PC-9 (cell line): ENCODE measurements around the gene CACNA2D1. TPM values are rescaled to one million over a fixed set of nuclear protein-coding genes. Genes with fewer than 3 reads are reported as not detected.
"Not testable (repeated sequence)": the region's sequence is repeated elsewhere in the genome, so short reads cannot be mapped to it uniquely, and the experiment has no call there.

Source experiments
- BruUV-seq: library from RNA; stranded (reverse); fragments of 400-500 nt; replicated peaks from 2 replicates; lab custom pipeline; 2021; lab: Mats Ljungman, UMichigan
- CTCF ChIA-PET: fragments of 300-600 bp; sonication (Branson Sonifier 250); formaldehyde crosslinking; loops from one replicate; lab custom pipeline; 2022; ENCODE audit warnings: antibody characterized with exemption; lab: Charles Lee
- POLR2A ChIA-PET: fragments of 300-600 bp; sonication (Branson Sonifier 250); formaldehyde crosslinking; loops from one replicate; lab custom pipeline; 2022; ENCODE audit warnings: antibody characterized with exemption; ENCODE audit not compliant: unreplicated experiment; lab: Charles Lee
- DNase-seq, 2 experiments: peaks; one replicate each; pipeline versions ENCODE4 v3.0.0 to v3.0.0-alpha.2; 2015 to 2022; ENCODE audit warnings: mixed read lengths in 1 of 2
- H2AFZ ChIP-seq: fragments of 200-600 bp; sonication (generic); 2 replicates; pipeline ENCODE4 v1.8.1; 2017; ENCODE audit warnings: antibody characterized with exemption
- H3F3A ChIP-seq: fragments of 200-600 bp; sonication (generic); 2 replicates; pipeline ENCODE4 v1.8.1; 2017; ENCODE audit warnings: antibody characterized with exemption, mild to moderate bottlenecking, low read depth; ENCODE audit not compliant: insufficient read depth
- H3K27ac ChIP-seq: fragments of 200-600 bp; sonication (generic); 2 replicates; pipeline ENCODE4 v1.6.1; 2016; ENCODE audit warnings: mixed run types
- H3K27me3 ChIP-seq: fragments of 200-600 bp; sonication (generic); 2 replicates; pipeline ENCODE4 v1.6.1; 2016; ENCODE audit warnings: low read depth, mixed run types; ENCODE audit not compliant: insufficient read depth
- H3K36me3 ChIP-seq: fragments of 200-600 bp; sonication (generic); 2 replicates; pipeline ENCODE4 v1.6.1; 2016; ENCODE audit warnings: low read depth, mixed run types
- H3K4me1 ChIP-seq: fragments of 200-600 bp; sonication (generic); replicated peaks from 2 replicates; pipeline ENCODE4 v1.6.1; 2016; ENCODE audit warnings: mixed run types; ENCODE audit not compliant: insufficient read depth
- H3K4me2 ChIP-seq: fragments of 200-600 bp; sonication (generic); 2 replicates; pipeline ENCODE4 v1.6.1; 2017; ENCODE audit warnings: mixed run types
- H3K4me3 ChIP-seq: fragments of 200-600 bp; sonication (generic); 2 replicates; pipeline ENCODE4 v1.6.1; 2016; ENCODE audit warnings: mixed run types
- H3K79me2 ChIP-seq: fragments of 200-600 bp; sonication (generic); 2 replicates; pipeline ENCODE4 v1.6.1; 2017; ENCODE audit warnings: low read depth, mixed run types
- H3K9me2 ChIP-seq: fragments of 200-600 bp; sonication (generic); 2 replicates; pipeline ENCODE4 v1.8.1; 2017; ENCODE audit warnings: mild to moderate bottlenecking; ENCODE audit not compliant: insufficient read depth
- H3K9me3 ChIP-seq: fragments of 200-600 bp; sonication (generic); 2 replicates; pipeline ENCODE4 v1.8.1; 2016; ENCODE audit warnings: low read depth; ENCODE audit not compliant: insufficient read depth
- H4K20me1 ChIP-seq: fragments of 200-600 bp; sonication (generic); 2 replicates; pipeline ENCODE4 v1.8.1; 2017; ENCODE audit not compliant: insufficient read depth
- EZH2 ChIP-seq: fragments of 200-600 bp; sonication (generic); IDR thresholded peaks from 2 replicates; pipeline ENCODE4 v1.8.0; 2017; ENCODE audit warnings: antibody characterized with exemption, low read depth
- intact Hi-C: fragments of 100-400 bp; cut with micrococcal nuclease; formaldehyde crosslinking; loops from one replicate; pipeline ENCODE4 v1.10.0; 2022; ENCODE audit not compliant: unreplicated experiment
- total RNA-seq: library from RNA; stranded (reverse); gene quantifications from 2 replicates; pipeline ENCODE4 v1.2.3, GENCODE V29; 2021
- TF ChIP-seq, protein P1 (sequence below): fragments of 200-600 bp; sonication (generic); conservative IDR thresholded peaks from 2 replicates; pipeline ENCODE4 v1.6.1; 2017; ENCODE audit warnings: mixed run types, antibody characterized with exemption, mild to moderate bottlenecking, moderate library complexity

Gene CACNA2D1
- total RNA-seq, 1 experiment from 2014 or later: 3.2 TPM

DNA sequence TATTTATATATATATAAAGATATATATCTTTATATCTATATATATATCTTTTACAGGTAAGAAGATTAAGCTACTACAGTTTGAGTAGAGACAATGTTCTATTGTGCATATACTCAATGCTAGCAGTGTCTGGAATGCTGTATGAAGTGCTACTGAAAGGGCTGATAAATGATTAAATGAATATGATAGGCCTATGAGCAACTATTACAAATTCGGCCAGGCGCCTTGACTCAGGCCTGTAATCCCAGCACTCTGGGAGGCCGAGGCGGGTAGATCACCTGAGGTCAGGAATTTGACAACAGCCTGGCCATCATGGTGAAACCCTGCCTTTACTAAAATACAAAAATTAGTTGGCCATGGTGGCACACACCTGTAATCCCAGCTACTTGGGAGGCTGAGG lies 297.1 kb downstream of the CACNA2D1 start:
- ChIA-PET POLR2A (no interaction called here), CTCF (no interaction called here)
- no peaks in the 10 kb centered on the region for H3K36me3 ChIP-seq
- no peaks in the 10 kb centered on the region for H3K9me3 ChIP-seq
- intact Hi-C loops: no loop called here
- H3K27ac ChIP-seq: no peak overlapping the region
- TF ChIP-seq, protein P1, sequence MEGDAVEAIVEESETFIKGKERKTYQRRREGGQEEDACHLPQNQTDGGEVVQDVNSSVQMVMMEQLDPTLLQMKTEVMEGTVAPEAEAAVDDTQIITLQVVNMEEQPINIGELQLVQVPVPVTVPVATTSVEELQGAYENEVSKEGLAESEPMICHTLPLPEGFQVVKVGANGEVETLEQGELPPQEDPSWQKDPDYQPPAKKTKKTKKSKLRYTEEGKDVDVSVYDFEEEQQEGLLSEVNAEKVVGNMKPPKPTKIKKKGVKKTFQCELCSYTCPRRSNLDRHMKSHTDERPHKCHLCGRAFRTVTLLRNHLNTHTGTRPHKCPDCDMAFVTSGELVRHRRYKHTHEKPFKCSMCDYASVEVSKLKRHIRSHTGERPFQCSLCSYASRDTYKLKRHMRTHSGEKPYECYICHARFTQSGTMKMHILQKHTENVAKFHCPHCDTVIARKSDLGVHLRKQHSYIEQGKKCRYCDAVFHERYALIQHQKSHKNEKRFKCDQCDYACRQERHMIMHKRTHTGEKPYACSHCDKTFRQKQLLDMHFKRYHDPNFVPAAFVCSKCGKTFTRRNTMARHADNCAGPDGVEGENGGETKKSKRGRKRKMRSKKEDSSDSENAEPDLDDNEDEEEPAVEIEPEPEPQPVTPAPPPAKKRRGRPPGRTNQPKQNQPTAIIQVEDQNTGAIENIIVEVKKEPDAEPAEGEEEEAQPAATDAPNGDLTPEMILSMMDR: no peak
- TF ChIP-seq EZH2: no peak
- H3K27me3 ChIP-seq: no peaks in the 10 kb centered on the region
- H3K79me2 ChIP-seq: no peaks in the 10 kb centered on the region
- no peak overlapping the region for H3K4me2 ChIP-seq
- DNase-seq: no peak
- H2AFZ ChIP-seq: no peak overlapping the region
- H3K4me3 ChIP-seq: no peak overlapping the region
- H4K20me1 ChIP-seq: no peaks in the 10 kb centered on the region; the same call in 1 of the 2 replicates
- H3K9me2 ChIP-seq: no peaks in the 10 kb centered on the region
- no peaks in the 10 kb centered on the region for H3F3A ChIP-seq
- no TSS peak for BruUV-seq
- no peaks in the 10 kb centered on the region for H3K4me1 ChIP-seq

DNA sequence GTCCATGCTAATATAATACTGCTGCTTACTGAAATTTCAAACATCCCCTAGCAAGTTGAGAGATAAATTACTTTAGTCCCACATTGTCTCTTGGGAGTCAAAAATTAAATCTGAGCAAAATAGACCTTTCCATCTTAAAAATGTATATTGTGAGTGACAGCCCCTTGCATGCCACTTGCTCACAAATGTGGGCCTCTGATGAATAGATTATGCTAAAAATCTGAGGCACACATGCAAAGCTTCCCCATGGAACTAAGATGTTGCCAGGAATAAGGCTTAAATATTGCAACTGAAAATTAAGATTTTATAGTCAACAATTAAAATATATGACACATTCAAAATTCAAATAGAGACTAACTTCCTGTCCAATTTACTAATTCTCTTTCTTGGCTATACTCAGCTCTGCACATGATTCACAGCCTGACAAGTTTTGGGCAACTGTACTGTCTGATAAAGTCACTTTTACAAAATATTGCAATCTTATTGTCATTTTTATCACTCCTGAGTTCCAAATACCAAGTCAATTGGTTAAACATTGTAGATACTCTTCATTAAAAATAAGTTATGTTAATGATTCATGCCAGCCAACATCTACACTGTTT lies 301.2 kb downstream of the CACNA2D1 start:
- ChIA-PET CTCF (no interaction called here), POLR2A (interaction anchor here (0.6 kb wide), 1 partner anchor 15 kb away, joined by 3 read pairs; no protein-coding TSS in a partner anchor)
- H3K79me2 ChIP-seq: no peaks in the 10 kb centered on the region
- H3K9me3 ChIP-seq: no peaks in the 10 kb centered on the region
- no peaks in the 10 kb centered on the region for H3K9me2 ChIP-seq
- H3K36me3 ChIP-seq: no peaks in the 10 kb centered on the region
- H3K4me2 ChIP-seq: no peak overlapping the region
- no peaks in the 10 kb centered on the region for H3F3A ChIP-seq
- no peak for TF ChIP-seq EZH2
- no peaks in the 10 kb centered on the region for H3K27me3 ChIP-seq
- H3K27ac ChIP-seq: no peak overlapping the region
- intact Hi-C loops: no loop called here
- H3K4me1 ChIP-seq: no peaks in the 10 kb centered on the region
- no TSS peak for BruUV-seq
- DNase-seq: no peak
- H2AFZ ChIP-seq: no peak overlapping the region
- H3K4me3 ChIP-seq: no peak overlapping the region
- no peaks in the 10 kb centered on the region; the same call in 1 of the 2 replicates for H4K20me1 ChIP-seq

DNA sequence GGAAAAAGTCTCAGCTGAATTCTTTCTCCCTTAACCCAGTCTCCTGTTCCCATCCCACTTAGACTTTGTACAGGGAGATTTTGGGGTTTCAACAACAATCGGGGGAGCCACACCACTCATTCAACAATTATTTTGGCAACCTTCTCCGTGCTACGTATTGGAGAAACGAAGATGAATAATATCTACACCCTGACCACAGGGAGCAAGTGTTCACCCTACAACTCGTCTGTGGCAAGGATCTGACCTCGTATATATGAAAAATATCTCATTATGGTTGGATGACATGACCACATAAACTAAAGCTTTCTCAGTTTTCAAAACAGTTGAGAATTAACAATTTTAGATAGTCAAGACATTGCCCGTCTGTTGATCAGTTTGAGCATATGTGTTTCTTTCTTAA lies 302.1 kb downstream of the CACNA2D1 start:
- CTCF ChIA-PET: interaction anchor here (0.7 kb wide), 2 partner anchors 340 to 1854 kb away, joined by 3 read pairs; no protein-coding TSS in a partner anchor
- Histone ChIP-seq H3K27ac (no peak overlapping the region), H3K9me2 (no peaks in the 10 kb centered on the region), H3K36me3 (no peaks in the 10 kb centered on the region), H3F3A (no peaks in the 10 kb centered on the region), H4K20me1 (no peaks in the 10 kb centered on the region; the same call in 1 of the 2 replicates), H3K79me2 (no peaks in the 10 kb centered on the region), H3K9me3 (no peaks in the 10 kb centered on the region), H3K4me3 (no peak overlapping the region), H3K4me1 (no peaks in the 10 kb centered on the region), H3K4me2 (no peak overlapping the region), H2AFZ (no peak overlapping the region), H3K27me3 (no peaks in the 10 kb centered on the region)
- DNase-seq: no peak
- TF ChIP-seq, protein P1: no peak
- TF ChIP-seq EZH2: no peak
- intact Hi-C loops: no loop called here
- POLR2A ChIA-PET: no interaction called here
- no TSS peak for BruUV-seq

DNA sequence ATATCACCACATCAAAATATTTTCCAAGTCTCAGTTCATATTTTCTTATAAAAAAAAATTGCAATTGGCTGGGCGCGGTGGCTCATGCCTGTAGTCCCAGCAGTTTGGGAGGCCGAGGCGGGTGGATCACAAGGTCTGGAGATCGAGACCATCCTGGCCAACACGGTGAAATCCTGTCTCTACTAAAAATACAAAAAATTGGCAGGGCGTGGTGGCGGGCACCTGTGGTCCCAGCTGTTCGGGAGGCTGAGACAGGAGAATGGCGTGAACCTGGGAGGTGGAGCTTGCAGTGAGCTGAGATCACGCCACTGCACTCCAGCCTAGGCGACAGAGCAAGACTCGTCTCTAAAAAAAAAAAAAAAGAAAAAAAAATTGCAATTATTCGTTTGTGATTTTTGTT lies 303.0 kb downstream of the CACNA2D1 start:
- H3K36me3 ChIP-seq, H3F3A ChIP-seq, H3K27ac ChIP-seq, H3K4me3 ChIP-seq, H4K20me1 ChIP-seq, H3K79me2 ChIP-seq, POLR2A ChIA-PET, DNase-seq, BruUV-seq, H3K27me3 ChIP-seq, H3K4me2 ChIP-seq, H2AFZ ChIP-seq, H3K9me2 ChIP-seq, intact Hi-C loops, H3K4me1 ChIP-seq, H3K9me3 ChIP-seq: not testable (repeated sequence)
- CTCF ChIA-PET: interaction anchor here (0.7 kb wide), 2 partner anchors 341 to 1853 kb away, joined by 3 read pairs; no protein-coding TSS in a partner anchor
